ENCODE measurements around the gene LRRTM4.

DNA sequence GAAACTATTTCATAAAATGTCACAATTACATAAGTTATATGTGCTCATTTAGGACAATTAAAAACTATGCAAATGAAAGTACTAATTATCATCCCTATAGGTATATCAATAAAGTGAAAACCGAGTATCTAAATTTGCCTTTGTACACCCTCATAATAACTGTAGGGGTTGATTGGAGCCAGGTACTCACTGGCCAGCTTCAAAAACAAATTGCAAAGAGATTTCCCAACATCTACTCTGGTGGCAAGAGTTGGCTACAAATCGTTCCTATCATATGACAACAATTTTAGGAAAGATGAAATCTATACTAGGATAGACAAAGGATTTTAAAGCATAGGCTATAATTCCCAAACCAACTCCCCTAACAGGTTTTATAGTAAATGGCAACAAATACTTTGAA lies 556.4 kb downstream of the LRRTM4 start:
- TF ChIP-seq ISL1 (CRISPR knock-in tag; IDR thresholded peaks at IDR 0.05) (no peak), TOX (CRISPR knock-in tag; IDR thresholded peaks at IDR 0.05; ENCODE audit: borderline replicate concordance) (no peak), ZFP30 (CRISPR knock-in tag; IDR thresholded peaks at IDR 0.05) (no peak), PPARA (CRISPR knock-in tag; IDR thresholded peaks at IDR 0.05; ENCODE audit: borderline replicate concordance) (no peak), RARB (CRISPR knock-in tag; IDR thresholded peaks at IDR 0.05) (no peak), ZC3H10 (CRISPR knock-in tag; IDR thresholded peaks at IDR 0.05) (no peak), BACH2 (CRISPR knock-in tag; IDR thresholded peaks at IDR 0.05; ENCODE audit: borderline replicate concordance) (no peak), ESRRG (CRISPR knock-in tag; IDR thresholded peaks at IDR 0.05) (no peak)
- TF ChIP-seq, protein P1, sequence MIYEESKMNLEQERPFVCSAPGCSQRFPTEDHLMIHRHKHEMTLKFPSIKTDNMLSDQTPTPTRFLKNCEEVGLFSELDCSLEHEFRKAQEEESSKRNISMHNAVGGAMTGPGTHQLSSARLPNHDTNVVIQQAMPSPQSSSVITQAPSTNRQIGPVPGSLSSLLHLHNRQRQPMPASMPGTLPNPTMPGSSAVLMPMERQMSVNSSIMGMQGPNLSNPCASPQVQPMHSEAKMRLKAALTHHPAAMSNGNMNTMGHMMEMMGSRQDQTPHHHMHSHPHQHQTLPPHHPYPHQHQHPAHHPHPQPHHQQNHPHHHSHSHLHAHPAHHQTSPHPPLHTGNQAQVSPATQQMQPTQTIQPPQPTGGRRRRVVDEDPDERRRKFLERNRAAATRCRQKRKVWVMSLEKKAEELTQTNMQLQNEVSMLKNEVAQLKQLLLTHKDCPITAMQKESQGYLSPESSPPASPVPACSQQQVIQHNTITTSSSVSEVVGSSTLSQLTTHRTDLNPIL (CRISPR knock-in tag; IDR thresholded peaks at IDR 0.05; ENCODE audit: low read depth), result no peak
- TF ChIP-seq, protein P2, sequence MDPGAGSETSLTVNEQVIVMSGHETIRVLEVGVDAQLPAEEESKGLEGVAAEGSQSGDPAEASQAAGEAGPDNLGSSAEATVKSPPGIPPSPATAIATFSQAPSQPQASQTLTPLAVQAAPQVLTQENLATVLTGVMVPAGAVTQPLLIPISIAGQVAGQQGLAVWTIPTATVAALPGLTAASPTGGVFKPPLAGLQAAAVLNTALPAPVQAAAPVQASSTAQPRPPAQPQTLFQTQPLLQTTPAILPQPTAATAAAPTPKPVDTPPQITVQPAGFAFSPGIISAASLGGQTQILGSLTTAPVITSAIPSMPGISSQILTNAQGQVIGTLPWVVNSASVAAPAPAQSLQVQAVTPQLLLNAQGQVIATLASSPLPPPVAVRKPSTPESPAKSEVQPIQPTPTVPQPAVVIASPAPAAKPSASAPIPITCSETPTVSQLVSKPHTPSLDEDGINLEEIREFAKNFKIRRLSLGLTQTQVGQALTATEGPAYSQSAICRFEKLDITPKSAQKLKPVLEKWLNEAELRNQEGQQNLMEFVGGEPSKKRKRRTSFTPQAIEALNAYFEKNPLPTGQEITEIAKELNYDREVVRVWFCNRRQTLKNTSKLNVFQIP (CRISPR knock-in tag; IDR thresholded peaks at IDR 0.05; ENCODE audit: borderline replicate concordance, low read depth), result no peak
- TF ChIP-seq, protein P3, sequence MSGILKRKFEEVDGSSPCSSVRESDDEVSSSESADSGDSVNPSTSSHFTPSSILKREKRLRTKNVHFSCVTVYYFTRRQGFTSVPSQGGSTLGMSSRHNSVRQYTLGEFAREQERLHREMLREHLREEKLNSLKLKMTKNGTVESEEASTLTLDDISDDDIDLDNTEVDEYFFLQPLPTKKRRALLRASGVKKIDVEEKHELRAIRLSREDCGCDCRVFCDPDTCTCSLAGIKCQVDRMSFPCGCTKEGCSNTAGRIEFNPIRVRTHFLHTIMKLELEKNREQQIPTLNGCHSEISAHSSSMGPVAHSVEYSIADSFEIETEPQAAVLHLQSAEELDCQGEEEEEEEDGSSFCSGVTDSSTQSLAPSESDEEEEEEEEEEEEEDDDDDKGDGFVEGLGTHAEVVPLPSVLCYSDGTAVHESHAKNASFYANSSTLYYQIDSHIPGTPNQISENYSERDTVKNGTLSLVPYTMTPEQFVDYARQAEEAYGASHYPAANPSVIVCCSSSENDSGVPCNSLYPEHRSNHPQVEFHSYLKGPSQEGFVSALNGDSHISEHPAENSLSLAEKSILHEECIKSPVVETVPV (CRISPR knock-in tag; IDR thresholded peaks at IDR 0.05), result no peak
- TF ChIP-seq, protein P4, sequence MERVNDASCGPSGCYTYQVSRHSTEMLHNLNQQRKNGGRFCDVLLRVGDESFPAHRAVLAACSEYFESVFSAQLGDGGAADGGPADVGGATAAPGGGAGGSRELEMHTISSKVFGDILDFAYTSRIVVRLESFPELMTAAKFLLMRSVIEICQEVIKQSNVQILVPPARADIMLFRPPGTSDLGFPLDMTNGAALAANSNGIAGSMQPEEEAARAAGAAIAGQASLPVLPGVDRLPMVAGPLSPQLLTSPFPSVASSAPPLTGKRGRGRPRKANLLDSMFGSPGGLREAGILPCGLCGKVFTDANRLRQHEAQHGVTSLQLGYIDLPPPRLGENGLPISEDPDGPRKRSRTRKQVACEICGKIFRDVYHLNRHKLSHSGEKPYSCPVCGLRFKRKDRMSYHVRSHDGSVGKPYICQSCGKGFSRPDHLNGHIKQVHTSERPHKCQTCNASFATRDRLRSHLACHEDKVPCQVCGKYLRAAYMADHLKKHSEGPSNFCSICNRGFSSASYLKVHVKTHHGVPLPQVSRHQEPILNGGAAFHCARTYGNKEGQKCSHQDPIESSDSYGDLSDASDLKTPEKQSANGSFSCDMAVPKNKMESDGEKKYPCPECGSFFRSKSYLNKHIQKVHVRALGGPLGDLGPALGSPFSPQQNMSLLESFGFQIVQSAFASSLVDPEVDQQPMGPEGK (CRISPR knock-in tag; IDR thresholded peaks at IDR 0.05; ENCODE audit: borderline replicate concordance), result no peak
